SK-N-MC (cell line): Measurements from ENCODE around the gene SRRM3.
"Not testable (repeated sequence)": the region's sequence is repeated elsewhere in the genome, so short reads cannot be mapped to it uniquely, and the experiment has no call there.

Experiments
- DNase-seq: peaks from one replicate; pipeline ENCODE4 v3.0.0-alpha.2; 2011; ENCODE audit warnings: low read depth, low spot score
- H3K27ac ChIP-seq: fragments of 200-600 bp; sonication (generic); 2 replicates; pipeline ENCODE4 v1.5.1; 2016; ENCODE audit warnings: mixed run types
- H3K36me3 ChIP-seq: fragments of 200-600 bp; sonication (generic); 2 replicates; pipeline ENCODE4 v1.6.1; 2017; ENCODE audit warnings: antibody characterized with exemption, low read length, mixed read lengths; ENCODE audit not compliant: insufficient read depth
- H3K4me3 ChIP-seq: fragments of 200-600 bp; sonication (generic); 2 replicates; pipeline ENCODE4 v1.5.1; 2016
- H3K9ac ChIP-seq: fragments of 200-600 bp; sonication (generic); 2 replicates; pipeline ENCODE4 v1.8.0; 2017; ENCODE audit warnings: mixed run types, mixed read lengths; ENCODE audit not compliant: insufficient read length
- H3K9me3 ChIP-seq: fragments of 200-600 bp; sonication (generic); 2 replicates; pipeline ENCODE4 v1.6.1; 2017; ENCODE audit warnings: low read depth, mild to moderate bottlenecking, antibody characterized with exemption, low read length, moderate library complexity, mixed read lengths
- EZH2 ChIP-seq: fragments of 200-600 bp; sonication (generic); IDR thresholded peaks from one replicate; pipeline ENCODE4 v1.6.1; 2017; ENCODE audit warnings: antibody characterized with exemption
- FOXP2 ChIP-seq: optimal IDR thresholded peaks from 2 replicates; pipeline ENCODE3; 2011; ENCODE audit warnings: mild to moderate bottlenecking, moderate library complexity; ENCODE audit not compliant: insufficient read depth; ENCODE audit errors: extremely low read length, control extremely low read depth
- POLR2AphosphoS5 ChIP-seq: IDR thresholded peaks from 2 replicates; pipeline ENCODE4 v1.6.1; 2012; ENCODE audit warnings: mild to moderate bottlenecking, low read depth, low read length, borderline replicate concordance

The SRRM3 gene

DNA sequence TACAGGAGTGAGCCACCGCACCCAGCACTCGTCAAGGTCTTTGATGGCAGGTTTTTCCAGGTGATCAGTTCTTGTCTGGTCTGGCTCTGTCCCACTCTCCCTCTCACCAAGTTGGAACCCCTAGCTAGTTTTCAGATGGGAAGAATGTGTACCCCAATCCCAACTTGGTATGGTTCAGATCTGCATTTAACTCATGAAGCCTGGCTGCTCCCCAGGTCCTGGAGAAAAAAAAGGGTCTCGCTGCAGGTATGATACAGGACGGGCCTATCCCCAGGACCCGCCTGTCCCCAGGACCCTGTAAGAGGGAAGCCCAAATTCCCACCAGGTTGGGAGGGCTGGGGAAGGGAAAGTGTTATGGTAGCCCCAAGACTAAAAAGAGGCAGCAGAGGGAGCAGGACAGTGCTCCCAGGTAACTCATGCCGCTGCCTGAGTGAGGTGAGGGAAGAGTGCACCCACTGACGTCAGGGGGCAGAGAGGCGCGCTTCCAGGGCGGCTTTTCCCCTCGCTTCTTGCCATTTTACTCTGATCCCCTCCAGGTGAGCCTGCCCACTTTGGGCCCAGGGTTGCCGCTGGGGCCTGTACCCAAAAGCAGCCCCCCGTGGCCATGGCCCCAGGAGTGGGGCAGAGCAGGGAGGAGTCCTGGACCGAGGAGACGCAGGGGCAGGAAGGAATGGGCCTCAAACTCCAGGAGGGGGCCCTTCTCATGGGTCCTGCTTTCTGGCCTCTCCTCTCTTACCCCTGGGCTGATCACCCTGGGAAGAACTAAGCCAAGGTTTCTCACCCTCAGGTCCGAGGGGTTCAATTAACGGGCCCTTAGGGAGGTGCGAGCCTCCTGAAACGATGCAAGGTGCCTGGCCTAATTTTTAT is 36.4 kb upstream of the SRRM3 start:
- DNase-seq, result no peak
- Histone ChIP-seq H3K9ac (no peak overlapping the region), H3K9me3 (no peaks in the 10 kb centered on the region), H3K4me3 (no peak overlapping the region), H3K36me3 (no peaks in the 10 kb centered on the region), H3K27ac (no peak overlapping the region)
- TF ChIP-seq POLR2AphosphoS5 (no peak), EZH2 (no peak), FOXP2 (no peak)

DNA sequence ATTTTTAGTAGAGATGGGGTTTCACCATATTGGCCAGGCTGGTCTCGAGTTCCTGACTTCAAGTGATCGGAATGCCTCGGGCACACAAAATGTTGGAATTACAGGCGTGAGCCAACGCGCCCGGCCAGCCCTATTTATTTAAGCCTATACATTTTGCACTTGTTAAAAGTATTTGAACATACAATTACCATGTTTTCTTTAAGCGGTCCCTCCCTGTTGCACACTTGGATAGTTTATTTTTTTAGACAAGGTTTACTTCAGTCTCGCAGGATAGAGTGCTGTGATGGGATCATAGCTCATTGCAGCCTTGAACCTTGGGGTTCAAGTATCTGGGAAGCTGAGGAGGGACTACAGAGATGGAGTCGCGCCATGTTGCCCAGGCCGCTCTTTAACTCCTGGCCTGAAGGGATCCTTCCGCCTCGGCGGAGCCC is 35.7 kb upstream of the SRRM3 start:
- no peak for TF ChIP-seq FOXP2
- TF ChIP-seq POLR2AphosphoS5, result no peak
- TF ChIP-seq EZH2, result no peak
- H3K36me3 ChIP-seq, result no peaks in the 10 kb centered on the region
- no peaks in the 10 kb centered on the region for H3K9me3 ChIP-seq
- H3K4me3 ChIP-seq, result peak overlapping the region; percentile 90
- H3K9ac ChIP-seq, result no peak overlapping the region
- no peak for DNase-seq
- no peak overlapping the region for H3K27ac ChIP-seq

DNA sequence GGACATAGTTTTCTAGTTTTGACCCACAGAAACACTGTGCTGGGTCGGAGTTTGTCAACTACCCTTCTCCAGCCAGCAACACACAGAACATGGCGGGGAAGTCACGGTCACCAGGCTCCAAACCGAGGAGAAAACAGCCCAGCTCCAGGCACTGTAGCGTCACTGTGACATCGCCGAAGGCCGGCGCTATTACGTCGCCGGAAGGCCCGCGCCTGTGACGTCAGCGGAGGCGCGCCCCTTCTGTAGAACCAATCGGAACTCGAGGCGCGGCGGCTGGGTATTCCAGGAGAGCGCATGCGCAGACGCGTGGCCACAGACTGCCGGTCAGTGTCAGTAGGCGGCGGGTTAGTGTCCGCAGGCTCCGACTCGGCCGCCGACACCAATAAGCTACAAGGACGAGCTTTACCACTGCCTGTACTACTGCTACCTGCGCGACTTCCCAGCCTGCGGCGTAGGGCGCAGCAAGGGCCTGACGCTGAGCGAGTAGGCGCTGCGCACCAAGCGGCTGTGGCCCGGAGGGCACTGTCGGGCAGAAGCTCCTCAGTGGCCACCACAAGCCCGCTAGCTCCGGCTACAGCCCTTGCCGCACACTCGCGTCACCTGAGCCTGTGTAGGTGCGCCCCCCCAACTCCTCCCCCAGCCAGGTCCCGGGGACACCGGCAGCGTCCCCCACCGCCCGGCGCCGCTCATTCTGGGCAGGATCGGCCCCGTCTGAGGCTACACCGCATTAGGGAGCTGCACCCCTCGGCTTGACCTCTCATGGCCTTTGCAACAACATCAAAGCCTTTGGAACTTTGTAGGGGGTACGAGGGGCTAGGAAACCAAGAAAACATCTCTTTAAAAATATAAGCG is 35.1 kb upstream of the SRRM3 start:
- peak; percentile 32 for DNase-seq
- TF ChIP-seq POLR2AphosphoS5, result peak; percentile 88
- TF ChIP-seq FOXP2, result no peak
- no peaks in the 10 kb centered on the region for H3K36me3 ChIP-seq
- H3K4me3 ChIP-seq, result peak overlapping the region; percentile 90
- peak overlapping the region; percentile 64 for H3K9ac ChIP-seq
- H3K27ac ChIP-seq, result no peak overlapping the region
- no peaks in the 10 kb centered on the region for H3K9me3 ChIP-seq

DNA sequence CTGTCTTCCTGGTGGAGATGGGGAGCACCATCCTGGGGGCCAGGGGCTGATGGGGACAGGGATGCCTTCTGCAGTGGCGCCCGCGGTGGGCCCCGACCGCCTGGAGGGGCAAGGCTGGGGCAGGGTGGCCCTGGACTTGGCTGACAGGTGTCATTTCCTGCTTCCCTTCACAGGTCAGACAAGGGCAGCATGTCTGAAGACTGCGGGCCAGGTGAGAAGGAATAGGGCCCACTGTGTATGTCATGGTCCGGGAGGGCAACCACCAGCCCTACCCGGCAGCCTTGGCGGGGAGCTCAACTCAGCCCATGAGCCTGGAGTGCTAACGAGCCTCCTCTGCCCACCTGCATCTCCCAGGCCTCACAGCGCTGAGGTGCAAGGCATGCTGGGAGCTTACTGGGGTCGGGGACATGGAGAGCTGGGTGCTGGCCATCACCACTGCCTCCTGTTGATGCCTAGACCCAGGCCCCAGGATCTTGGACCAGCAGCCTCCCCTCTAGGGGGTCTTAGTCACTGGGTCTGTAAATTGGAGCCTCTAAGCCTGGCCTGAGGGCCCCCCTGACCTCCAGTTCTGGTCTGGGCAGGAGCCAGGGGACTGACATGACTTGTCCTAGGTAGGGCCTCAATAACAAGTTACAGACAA is 28.0 kb upstream of the SRRM3 start:
- Histone ChIP-seq H3K9ac (no peak overlapping the region), H3K36me3 (no peaks in the 10 kb centered on the region), H3K27ac (no peak overlapping the region), H3K4me3 (no peak overlapping the region), H3K9me3 (no peaks in the 10 kb centered on the region)
- TF ChIP-seq POLR2AphosphoS5 (no peak), EZH2 (no peak)
- DNase-seq, result no peak

DNA sequence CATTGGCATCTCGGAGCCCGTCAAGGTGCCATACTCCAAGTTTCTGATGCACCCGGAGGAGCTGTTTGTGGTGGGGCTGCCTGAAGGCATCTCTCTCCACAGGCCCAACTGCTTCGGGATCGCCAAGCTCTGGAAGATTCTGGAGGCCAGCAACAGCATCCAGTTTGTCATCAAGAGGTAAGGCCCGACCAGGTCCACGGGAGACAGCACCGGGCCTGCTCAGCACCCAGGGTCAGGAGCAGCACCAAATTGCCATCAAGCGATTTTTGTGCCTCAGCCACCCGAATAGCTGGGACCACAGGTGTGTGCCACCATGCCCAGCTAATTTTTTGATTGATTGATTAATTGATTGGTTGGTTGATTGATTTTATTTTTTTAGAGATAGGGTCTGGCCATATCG is 24.7 kb upstream of the SRRM3 start:
- H3K9me3 ChIP-seq, H3K4me3 ChIP-seq, DNase-seq, H3K36me3 ChIP-seq, H3K9ac ChIP-seq, H3K27ac ChIP-seq: not testable (repeated sequence)

DNA sequence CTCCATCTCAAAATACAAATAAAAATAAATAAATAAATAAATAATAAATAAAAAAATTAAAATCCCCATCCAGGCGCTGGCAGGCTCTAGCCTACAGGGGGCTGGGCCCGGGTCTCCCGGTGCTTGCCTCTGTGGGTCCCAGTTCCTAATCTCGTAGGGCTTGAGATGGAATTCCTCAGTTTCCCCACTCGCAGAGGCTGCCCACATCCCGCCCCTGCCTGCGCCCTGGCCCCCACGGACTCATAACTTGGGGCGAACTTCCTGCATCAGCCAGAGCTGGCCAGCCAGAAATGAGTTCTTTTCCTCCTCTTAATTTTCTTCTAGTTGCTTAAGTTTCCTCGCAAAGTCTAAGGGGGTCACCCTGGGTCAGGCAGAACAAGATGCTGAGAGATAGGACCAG is 22.0 kb upstream of the SRRM3 start:
- Histone ChIP-seq H3K9ac (no peak overlapping the region), H3K27ac (no peak overlapping the region), H3K4me3 (no peak overlapping the region), H3K36me3 (no peaks in the 10 kb centered on the region), H3K9me3 (no peaks in the 10 kb centered on the region)
- TF ChIP-seq EZH2 (no peak), POLR2AphosphoS5 (no peak), FOXP2 (no peak)
- DNase-seq, result no peak

DNA sequence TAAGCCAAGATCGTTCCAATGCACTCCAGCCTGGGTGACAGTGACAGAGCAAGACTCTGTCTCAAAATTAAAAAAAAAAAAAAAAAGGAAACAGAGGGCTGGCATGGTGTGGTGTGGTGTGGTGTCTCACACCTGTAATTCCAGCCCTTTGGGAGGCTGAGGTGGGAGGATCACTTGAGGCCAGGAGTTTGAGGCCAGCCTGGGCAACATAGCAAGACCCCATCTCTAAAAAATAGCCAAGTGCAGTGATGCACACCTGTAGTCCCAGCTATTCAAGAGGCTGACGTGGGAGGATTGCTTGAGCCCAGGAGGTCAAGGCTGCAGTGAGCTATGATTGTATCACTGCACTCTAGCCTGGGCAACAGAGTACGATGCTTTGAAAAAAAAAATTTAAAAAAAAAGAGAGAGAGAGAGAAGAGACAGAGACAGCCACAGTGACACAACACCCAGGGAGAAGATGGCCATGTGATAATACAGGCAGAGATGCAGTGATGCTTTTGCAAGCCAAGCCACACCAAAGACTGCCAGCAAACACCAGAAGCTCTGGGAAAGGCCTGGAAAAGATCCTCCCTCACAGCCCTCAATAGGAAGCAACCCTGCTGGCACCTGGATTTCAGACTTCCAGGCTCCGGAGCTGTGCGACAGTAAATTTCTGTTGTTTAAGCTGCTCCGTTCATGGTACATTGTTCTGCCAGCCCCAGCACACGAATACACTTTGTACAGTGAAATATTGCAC is 19.3 kb upstream of the SRRM3 start:
- Histone ChIP-seq H3K9me3 (no peaks in the 10 kb centered on the region), H3K36me3 (no peaks in the 10 kb centered on the region), H3K4me3 (no peak overlapping the region), H3K9ac (no peak overlapping the region), H3K27ac (no peak overlapping the region)
- TF ChIP-seq POLR2AphosphoS5 (no peak), EZH2 (no peak), FOXP2 (no peak)
- no peak for DNase-seq

DNA sequence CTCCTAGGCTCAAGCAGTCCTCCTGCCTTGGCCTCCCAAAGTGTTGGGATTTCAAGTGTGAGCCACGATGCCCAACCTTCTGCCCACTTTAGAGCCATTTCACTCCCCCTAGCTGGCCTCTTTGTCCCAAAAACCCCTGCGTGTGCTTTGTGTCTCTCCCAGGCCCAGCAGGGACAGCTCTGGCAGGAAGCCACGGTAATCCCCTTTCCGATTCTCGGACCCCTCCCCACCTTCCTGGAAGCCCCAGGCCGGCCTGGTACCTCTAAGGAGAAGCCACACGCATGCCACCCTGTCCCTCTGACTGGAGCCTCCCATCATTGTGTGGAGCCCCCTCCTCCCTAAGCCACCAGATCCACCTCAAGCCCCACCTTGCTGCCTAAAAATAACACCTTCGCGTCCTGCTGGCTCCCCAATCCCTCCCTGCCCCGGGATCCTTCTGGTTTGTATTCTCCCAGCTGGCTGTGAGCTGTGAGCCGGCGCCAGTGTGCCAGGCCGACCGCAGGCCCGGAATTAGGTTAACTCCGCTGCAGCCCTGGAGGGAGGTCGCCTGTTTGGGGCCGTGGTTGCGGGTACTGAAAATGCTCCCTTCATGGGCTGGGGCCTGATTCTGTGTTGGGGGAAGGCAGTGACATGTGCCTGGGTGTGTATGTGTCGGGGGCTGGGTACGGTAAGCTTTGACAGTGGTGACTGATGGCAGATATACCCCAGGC is 16.4 kb upstream of the SRRM3 start:
- no peaks in the 10 kb centered on the region for H3K9me3 ChIP-seq
- no peaks in the 10 kb centered on the region for H3K36me3 ChIP-seq
- no peak overlapping the region for H3K9ac ChIP-seq
- DNase-seq, result no peak
- no peak for TF ChIP-seq POLR2AphosphoS5
- no peak for TF ChIP-seq FOXP2
- no peak for TF ChIP-seq EZH2
- no peak overlapping the region for H3K4me3 ChIP-seq
- H3K27ac ChIP-seq, result no peak overlapping the region
